ENCODE measurements around the gene TSPAN13.

Gene TSPAN13

DNA sequence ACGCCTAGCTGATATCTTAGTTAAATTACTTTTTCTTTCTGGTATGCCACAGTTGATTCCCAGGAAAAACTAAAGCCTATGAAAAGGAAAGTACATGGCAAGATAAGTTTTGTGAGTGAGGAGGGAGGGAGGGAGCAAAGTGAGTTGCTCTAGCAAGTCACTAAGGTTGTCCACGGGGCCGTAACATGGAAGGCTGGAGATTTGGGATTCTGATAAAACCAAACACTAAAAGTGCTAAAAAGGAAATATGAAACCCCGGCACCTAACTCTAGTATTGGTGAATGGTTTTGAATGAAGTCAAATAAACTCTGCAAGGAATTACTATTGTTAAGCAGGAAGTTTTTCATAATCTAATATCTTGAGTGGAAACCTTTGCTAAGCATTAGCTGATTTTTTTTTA lies 49.6 kb downstream of the TSPAN13 start:
- Histone ChIP-seq H3K9me3 (ENCODE audit: low read length) (no peaks in the 10 kb centered on the region), H3K36me3 (ENCODE audit: insufficient read depth, low read length) (no peaks in the 10 kb centered on the region), H3K27me3 (ENCODE audit: insufficient read depth, low read length) (no peaks in the 10 kb centered on the region), H3K79me2 (ENCODE audit: insufficient read depth, low read length) (no peaks in the 10 kb centered on the region), H3K4me3 (ENCODE audit: low read depth, low read length, poor library complexity, severe bottlenecking) (no peak overlapping the region), H3K9me2 (ENCODE audit: low read depth, low read length) (no peaks in the 10 kb centered on the region), H3F3A (ENCODE audit: insufficient read depth, low read length) (no peaks in the 10 kb centered on the region), H3K4me1 (ENCODE audit: insufficient read depth, low read length, severe bottlenecking) (peaks cover 35% of the 10 kb centered on the region), H2AFZ (ENCODE audit: low read length) (no peak overlapping the region), H3K9ac (ENCODE audit: low read length) (no peak overlapping the region), H3K27ac (ENCODE audit: low read depth, low read length, poor library complexity, severe bottlenecking) (no peak overlapping the region), H3K4me2 (ENCODE audit: low read length) (no peak overlapping the region), H4K20me1 (ENCODE audit: insufficient read depth, low read length) (no peaks in the 10 kb centered on the region)
- no peak for TF ChIP-seq EZH2 (IDR thresholded peaks at IDR 0.05; ENCODE audit: borderline replicate concordance, low read length)
- TF ChIP-seq, protein P1, sequence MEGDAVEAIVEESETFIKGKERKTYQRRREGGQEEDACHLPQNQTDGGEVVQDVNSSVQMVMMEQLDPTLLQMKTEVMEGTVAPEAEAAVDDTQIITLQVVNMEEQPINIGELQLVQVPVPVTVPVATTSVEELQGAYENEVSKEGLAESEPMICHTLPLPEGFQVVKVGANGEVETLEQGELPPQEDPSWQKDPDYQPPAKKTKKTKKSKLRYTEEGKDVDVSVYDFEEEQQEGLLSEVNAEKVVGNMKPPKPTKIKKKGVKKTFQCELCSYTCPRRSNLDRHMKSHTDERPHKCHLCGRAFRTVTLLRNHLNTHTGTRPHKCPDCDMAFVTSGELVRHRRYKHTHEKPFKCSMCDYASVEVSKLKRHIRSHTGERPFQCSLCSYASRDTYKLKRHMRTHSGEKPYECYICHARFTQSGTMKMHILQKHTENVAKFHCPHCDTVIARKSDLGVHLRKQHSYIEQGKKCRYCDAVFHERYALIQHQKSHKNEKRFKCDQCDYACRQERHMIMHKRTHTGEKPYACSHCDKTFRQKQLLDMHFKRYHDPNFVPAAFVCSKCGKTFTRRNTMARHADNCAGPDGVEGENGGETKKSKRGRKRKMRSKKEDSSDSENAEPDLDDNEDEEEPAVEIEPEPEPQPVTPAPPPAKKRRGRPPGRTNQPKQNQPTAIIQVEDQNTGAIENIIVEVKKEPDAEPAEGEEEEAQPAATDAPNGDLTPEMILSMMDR (IDR thresholded peaks at IDR 0.05; ENCODE audit: low read length) = no peak

- no peaks in the 10 kb centered on the region for H3F3A ChIP-seq (ENCODE audit: insufficient read depth, low read length)
- H3K27ac ChIP-seq (ENCODE audit: low read depth, low read length, poor library complexity, severe bottlenecking) = no peak overlapping the region
- no peak overlapping the region for H2AFZ ChIP-seq (ENCODE audit: low read length)
- H3K27me3 ChIP-seq (ENCODE audit: insufficient read depth, low read length) = no peaks in the 10 kb centered on the region
- peaks cover 41% of the 10 kb centered on the region for H3K4me1 ChIP-seq (ENCODE audit: insufficient read depth, low read length, severe bottlenecking)
- no peaks in the 10 kb centered on the region for H3K9me3 ChIP-seq (ENCODE audit: low read length)
- no peaks in the 10 kb centered on the region for H3K79me2 ChIP-seq (ENCODE audit: insufficient read depth, low read length)
- H3K4me3 ChIP-seq (ENCODE audit: low read depth, low read length, poor library complexity, severe bottlenecking) = peak overlapping the region; percentile 28
- H3K9me2 ChIP-seq (ENCODE audit: low read depth, low read length) = no peaks in the 10 kb centered on the region
- H3K9ac ChIP-seq (ENCODE audit: low read length) = no peak overlapping the region; the same call in 1 of the 2 replicates
- H4K20me1 ChIP-seq (ENCODE audit: insufficient read depth, low read length) = no peaks in the 10 kb centered on the region
- no peak for TF ChIP-seq EZH2 (IDR thresholded peaks at IDR 0.05; ENCODE audit: borderline replicate concordance, low read length)
- TF ChIP-seq, protein P1 (IDR thresholded peaks at IDR 0.05; ENCODE audit: low read length) = no peak
- H3K36me3 ChIP-seq (ENCODE audit: insufficient read depth, low read length) = no peaks in the 10 kb centered on the region
- peak overlapping the region; percentile 12; the same call in 1 of the 2 replicates for H3K4me2 ChIP-seq (ENCODE audit: low read length)
These were observed 50.5 kb downstream of the TSPAN13 start for GRCh38 chr7:16803881-16804673.

GRCh38 chr7:16804674-16805439 lies 51.3 kb downstream of the TSPAN13 start, which contains the start of gene AGR2:
TSS of gene AGR2 (minus strand) at chr7:16804999. CDS start at chr7:16801796, 3,203 bp downstream.
- peaks cover 41% of the 10 kb centered on the region for H3K4me1 ChIP-seq (ENCODE audit: insufficient read depth, low read length, severe bottlenecking)
- H3K27ac ChIP-seq (ENCODE audit: low read depth, low read length, poor library complexity, severe bottlenecking) = no peak within 1 kb of the TSS
- H3F3A ChIP-seq (ENCODE audit: insufficient read depth, low read length) = no peaks in the 10 kb centered on the region
- peak within 1 kb of the TSS; percentile 12; the same call in 1 of the 2 replicates for H3K4me2 ChIP-seq (ENCODE audit: low read length)
- H3K9ac ChIP-seq (ENCODE audit: low read length) = no peak within 1 kb of the TSS; the same call in 1 of the 2 replicates
- H3K79me2 ChIP-seq (ENCODE audit: insufficient read depth, low read length) = no peaks in the 10 kb centered on the region
- no peaks in the 10 kb centered on the region for H3K9me2 ChIP-seq (ENCODE audit: low read depth, low read length)
- H3K36me3 ChIP-seq (ENCODE audit: insufficient read depth, low read length) = no peaks in the 10 kb centered on the region
- no peaks in the 10 kb centered on the region for H4K20me1 ChIP-seq (ENCODE audit: insufficient read depth, low read length)
- H3K4me3 ChIP-seq (ENCODE audit: low read depth, low read length, poor library complexity, severe bottlenecking) = peak within 1 kb of the TSS; percentile 28
- H2AFZ ChIP-seq (ENCODE audit: low read length) = no peak within 1 kb of the TSS
- no peaks in the 10 kb centered on the region for H3K9me3 ChIP-seq (ENCODE audit: low read length)
- TF ChIP-seq, protein P1 (IDR thresholded peaks at IDR 0.05; ENCODE audit: low read length) = no peak
- no peak for TF ChIP-seq EZH2 (IDR thresholded peaks at IDR 0.05; ENCODE audit: borderline replicate concordance, low read length)
- no peaks in the 10 kb centered on the region for H3K27me3 ChIP-seq (ENCODE audit: insufficient read depth, low read length)

All from OCI-LY1 (cell line).